ENCODE results near the gene ANXA4. TPM values are rescaled to one million over a fixed set of nuclear protein-coding genes. Genes with fewer than 3 reads are reported as not detected.

Gene ANXA4
- total and polyA plus RNA-seq, 2 experiments from 2014 or later, result 6.7 to 11.5 TPM

GRCh38 chr2:69770747-69771146 lies 28.8 kb downstream of the ANXA4 start:
- H3K4me1 Mint-ChIP-seq, result peaks cover 38% of the 10 kb centered on the region
- no peak overlapping the region for H3K4me2 ChIP-seq
- H2AFZ ChIP-seq, result no peak overlapping the region

More at GRCh38 chr2:69770747-69771146, 28.8 kb downstream of the ANXA4 start:
- H3K27me3 ChIP-seq (ENCODE audit: insufficient read depth), result no peaks in the 10 kb centered on the region
- ATAC-seq (no peak), DNase-seq (ENCODE audit: low spot score) (no peak)
- no peaks in the 10 kb centered on the region for H3F3A ChIP-seq (replicated peaks; ENCODE audit: low read depth)
- no peaks in the 10 kb centered on the region for H3K79me2 ChIP-seq (replicated peaks; ENCODE audit: insufficient read depth)
- H3K36me3 Mint-ChIP-seq (ENCODE audit: low read depth), result no peaks in the 10 kb centered on the region
- TF ChIP-seq ZNF114 (CRISPR knock-in tag; IDR thresholded peaks at IDR 0.05), result no peak
- no peak for TF ChIP-seq NANOG (IDR thresholded peaks at IDR 0.05; ENCODE audit: borderline replicate concordance)
- TF ChIP-seq ETS1 (IDR thresholded peaks at IDR 0.05), result no peak
- no peak for TF ChIP-seq CTCF (conservative IDR thresholded peaks at IDR 0.05; ENCODE audit: low read depth in 2 of 2)
- no peak for TF ChIP-seq REST (IDR thresholded peaks at IDR 0.05; ENCODE audit: unreplicated experiment)
- TF ChIP-seq STAT1 (IDR thresholded peaks at IDR 0.05; ENCODE audit: unreplicated experiment), result no peak
- no peak for TF ChIP-seq JUNB (IDR thresholded peaks at IDR 0.05; ENCODE audit: unreplicated experiment)
- no peak for TF ChIP-seq CREB1 (CRISPR knock-in tag; IDR thresholded peaks at IDR 0.05; ENCODE audit: low read depth)
- TF ChIP-seq ZNF331 (CRISPR knock-in tag; IDR thresholded peaks at IDR 0.05; ENCODE audit: low read depth), result no peak
- no peak for TF ChIP-seq ZNF462 (CRISPR knock-in tag; IDR thresholded peaks at IDR 0.05)
- TF ChIP-seq EZH2 (IDR thresholded peaks at IDR 0.05; ENCODE audit: low read depth, unreplicated experiment), result no peak
- TF ChIP-seq POLR2AphosphoS5 (IDR thresholded peaks at IDR 0.05; ENCODE audit: low read depth), result no peak
- H3K27ac Mint-ChIP-seq, result no peak overlapping the region
- no peaks in the 10 kb centered on the region for H3K9me3 Mint-ChIP-seq
- H3K27me3 Mint-ChIP-seq (ENCODE audit: insufficient read depth, low read depth, poor library complexity), result peaks cover 4% of the 10 kb centered on the region
- no peak overlapping the region for H3K4me3 Mint-ChIP-seq
- peaks cover 36% of the 10 kb centered on the region for H3K4me1 ChIP-seq (ENCODE audit: insufficient read depth)
- H4K20me1 ChIP-seq (replicated peaks; ENCODE audit: insufficient read depth), result no peaks in the 10 kb centered on the region
- no peak overlapping the region for H3K4me3 ChIP-seq
- no peaks in the 10 kb centered on the region for H3K9me2 ChIP-seq (ENCODE audit: insufficient read depth)
- no peaks in the 10 kb centered on the region for H3K36me3 ChIP-seq (ENCODE audit: insufficient read depth)
- no peak overlapping the region for H3K27ac ChIP-seq (ENCODE audit: low read depth)
